Stimulated activated CD4-positive, alpha-beta T cell treated with anti-CD3 and anti-CD28 coated beads, Interleukin-4, amount 100 ng/mL, for 24 hours (primary cell): ENCODE results near the gene ELL.

Source experiments
- DNase-seq: peaks from one replicate; pipeline ENCODE4 v3.0.0-alpha.2; 2020

ELL gene

DNA sequence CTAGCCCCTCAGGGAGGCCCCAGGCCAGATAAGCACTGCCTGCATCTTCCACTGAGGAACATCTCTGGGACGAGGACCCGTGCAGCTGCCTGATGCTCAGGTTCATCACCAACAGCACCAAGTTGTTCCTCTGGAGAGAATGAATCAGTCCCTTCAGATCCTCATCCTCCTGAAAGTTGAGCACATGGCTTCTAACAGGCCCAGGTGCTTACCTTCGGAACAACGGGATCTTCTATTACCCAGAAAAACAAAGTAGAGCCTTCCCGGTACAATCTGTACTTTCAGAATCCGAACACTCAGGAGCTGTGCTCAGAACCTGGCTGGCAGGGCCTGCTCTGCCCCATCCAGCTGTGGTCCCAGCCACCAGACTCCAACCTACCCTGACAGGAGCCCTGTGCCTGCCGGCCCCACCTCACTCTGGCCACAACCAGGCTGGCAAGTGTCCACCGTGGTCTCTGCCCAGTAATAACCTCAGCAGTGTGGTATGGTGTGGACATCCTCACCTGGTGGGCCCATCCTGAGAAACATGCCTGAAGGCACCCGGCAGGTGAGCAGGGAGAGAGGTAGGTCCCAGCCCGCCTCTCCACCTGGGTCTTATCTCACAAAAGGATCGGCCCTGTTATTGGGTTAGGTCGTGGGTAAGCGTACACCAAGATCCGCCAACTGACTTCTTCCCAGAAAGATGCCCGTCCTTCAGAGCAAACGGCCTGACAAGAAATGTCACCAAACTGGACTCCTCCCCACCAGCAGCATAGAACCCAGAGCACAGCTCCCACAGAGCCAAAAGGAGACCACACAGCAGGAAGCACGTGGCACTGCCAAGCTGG is 34.1 kb downstream of the ELL start:
- no peak for DNase-seq

DNA sequence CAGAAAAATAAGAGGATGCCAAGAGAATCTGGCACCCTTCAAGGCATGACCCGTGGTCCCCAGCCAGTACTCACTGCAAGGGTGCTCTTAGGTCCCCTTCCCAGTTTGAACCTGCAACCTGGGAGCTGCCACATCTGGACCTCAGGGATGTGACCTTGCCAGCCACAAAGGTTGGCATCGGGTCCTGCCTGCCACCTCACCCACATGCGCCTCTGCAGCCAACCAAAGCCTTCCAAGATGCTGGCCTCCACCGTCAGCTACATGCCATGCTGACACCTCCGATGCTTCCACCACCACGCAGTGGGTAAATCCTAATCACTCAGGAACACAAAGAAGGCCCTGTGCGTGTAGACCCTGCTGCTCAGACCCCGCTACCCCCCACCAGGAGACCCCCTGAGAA is 35.1 kb downstream of the ELL start:
- DNase-seq: no peak

DNA sequence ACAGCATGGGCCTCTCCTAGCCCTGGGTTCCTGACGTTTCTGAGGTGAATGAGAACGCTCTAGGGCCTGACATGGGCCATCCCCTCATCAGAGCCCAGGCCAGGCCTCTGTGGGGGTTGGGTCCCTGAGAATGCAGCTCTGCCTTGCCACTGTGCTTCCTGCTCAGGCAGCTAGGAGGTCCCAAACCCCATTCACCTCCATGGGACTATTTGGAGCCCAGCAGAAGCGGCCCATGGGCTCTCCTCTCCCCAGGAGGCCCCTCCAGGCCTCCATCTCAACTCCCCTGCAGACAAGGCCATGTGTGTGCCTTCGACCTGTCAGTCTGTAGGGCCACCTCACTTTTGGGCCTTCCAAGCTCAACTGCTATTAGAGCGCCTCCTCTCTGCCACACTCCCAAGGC is 36.9 kb downstream of the ELL start:
- no peak for DNase-seq

DNA sequence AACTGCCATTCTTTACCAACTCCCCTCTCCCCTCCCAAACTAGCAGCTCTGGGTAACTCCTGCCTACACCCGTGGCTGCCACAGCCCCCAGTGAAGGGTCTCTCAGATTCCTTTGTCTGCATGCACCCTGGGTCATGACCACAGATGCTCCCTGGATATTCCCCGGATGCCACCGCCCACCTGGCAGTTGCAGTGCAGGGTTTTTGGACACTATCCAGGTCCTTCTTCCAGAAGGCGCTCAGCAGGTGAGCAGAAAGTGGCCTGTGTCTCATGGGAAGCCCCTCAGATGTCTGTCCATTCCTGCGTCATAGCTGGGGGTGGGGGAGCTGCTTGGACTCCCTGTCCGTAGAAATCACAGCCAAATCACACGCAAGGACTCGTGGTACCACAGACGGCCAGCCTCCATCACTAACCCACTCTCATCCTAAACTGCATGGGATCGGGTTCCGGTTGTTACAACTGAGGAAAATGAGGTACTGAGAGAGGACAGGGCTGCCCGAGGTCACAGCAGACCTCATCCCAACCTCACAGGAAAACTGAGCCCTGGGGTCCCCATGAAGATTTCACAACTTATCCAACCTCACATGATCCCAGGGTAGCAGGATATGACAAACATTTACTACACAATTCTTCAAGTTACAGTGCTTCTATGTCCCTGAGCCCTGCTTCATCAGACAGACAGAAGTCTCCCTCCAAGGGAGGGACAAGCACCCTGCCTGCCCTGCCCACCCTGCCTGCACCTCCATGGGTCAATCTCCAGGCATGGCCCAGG is 38.6 kb downstream of the ELL start:
- DNase-seq: no peak

GRCh38 chr19:18481505-18482222 is 40.2 kb downstream of the ELL start:
- DNase-seq: peak; percentile 19

- no peak for DNase-seq
Observed at GRCh38 chr19:18480006-18480691, 41.7 kb downstream of the ELL start.

GRCh38 chr19:18478545-18479311 is 43.1 kb downstream of the ELL start:
- DNase-seq: peak; percentile 72

DNA sequence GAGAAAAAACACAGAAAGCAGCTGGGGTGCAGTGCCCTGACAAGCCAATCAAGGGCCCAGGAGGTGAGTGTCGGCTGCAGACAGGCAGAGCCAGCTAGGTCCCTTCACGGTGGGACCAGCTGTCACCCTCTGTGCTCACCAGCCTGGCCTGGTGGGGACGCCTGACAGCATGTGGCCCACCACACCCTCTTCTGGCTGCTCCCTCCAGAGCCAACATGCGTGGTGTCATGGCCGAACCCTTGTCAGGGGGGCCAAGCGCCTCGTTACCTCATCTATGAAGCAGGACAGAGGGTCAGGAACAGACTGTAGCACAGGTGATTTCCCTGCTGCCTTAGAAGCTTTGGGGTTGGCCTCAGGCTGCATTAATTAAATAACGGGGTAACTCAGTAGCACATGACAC is 43.9 kb downstream of the ELL start:
- DNase-seq: no peak

DNA sequence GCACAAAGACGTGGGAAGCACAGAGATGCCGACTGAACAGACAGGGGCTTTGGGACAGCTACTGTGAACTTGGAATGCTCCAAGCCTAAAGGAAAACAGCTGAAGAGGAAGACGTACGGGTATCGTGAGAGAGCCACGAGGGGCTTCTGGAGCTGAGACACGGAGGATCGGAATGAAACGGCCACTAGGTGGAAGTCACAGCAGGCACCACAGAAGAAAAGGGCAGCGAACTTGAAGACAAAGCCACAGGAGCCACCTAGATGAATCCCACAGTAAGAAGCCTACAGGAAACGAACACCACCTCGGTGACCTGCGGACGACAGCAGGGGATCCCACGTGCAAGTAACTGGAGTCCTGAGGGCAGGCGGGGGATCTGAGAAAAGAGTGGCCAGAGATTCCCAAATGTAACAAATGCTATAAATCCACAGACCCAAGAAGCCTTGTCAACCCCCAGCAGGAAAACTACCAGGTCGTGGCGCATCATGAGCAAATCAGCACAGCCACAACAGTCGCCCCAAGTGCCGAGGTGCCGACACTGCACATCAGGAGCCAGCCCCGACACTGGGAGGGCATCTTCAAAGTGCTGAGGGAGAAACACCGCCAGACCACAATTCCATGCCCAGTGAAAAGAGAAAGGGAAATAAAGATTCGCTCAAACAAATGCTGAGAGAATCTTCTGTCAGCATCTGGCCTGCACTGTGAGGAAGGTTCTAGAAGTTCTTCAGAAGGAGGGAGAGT is 44.7 kb downstream of the ELL start:
- no peak for DNase-seq

DNA sequence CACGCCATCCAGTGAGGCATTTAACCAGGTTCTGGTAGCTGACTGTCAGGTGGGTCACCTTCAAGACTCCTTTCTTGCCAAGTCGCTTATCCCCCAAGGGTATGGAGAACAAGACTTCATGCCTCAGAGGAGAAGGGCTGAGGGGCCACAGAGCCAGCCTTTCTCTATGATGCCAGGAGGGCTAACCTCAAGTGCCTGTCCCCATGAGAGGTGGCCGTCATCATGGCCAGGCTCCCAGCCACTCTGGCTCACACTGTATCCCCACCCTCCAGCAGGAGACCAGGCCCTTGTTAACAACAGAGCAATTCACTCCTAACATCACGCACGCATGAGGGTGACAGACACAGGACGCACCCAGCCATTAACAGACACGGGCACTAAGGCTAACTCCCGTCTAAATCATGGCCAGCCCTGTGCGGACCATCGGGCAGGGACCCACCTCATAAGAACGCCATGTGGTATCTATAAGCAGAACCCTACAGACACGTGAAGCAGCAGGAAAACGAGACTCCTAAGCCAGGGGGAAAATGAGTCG is 45.3 kb downstream of the ELL start:
- no peak for DNase-seq

- no peak for DNase-seq
Observed at GRCh38 chr19:18475762-18476331, 46.0 kb downstream of the ELL start.

DNA sequence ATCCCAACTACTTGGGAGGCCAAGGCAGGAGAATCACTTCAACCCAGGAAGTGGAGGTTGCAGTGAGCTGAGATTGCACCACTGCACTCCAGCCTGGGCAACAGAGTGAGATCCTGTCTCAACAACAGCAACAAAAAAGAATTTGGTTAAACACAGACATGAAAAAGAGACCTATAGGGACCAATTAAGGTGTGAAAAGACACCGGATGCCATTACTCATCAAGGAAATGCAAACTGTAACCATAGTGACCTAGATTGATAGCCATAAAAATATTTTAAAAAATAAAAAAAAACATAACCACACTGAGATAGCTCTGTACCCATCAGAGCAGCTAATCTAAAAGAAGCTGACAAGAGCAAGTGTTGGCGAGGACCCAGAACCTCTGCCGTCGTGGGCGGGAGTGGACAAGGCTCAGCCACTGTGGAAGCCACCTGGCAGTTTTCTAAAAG is 46.8 kb downstream of the ELL start:
- no peak for DNase-seq

GRCh38 chr19:18474366-18474887 is 47.4 kb downstream of the ELL start:
- no peak for DNase-seq

GRCh38 chr19:18473706-18474087 is 48.2 kb downstream of the ELL start:
- no peak for DNase-seq

DNA sequence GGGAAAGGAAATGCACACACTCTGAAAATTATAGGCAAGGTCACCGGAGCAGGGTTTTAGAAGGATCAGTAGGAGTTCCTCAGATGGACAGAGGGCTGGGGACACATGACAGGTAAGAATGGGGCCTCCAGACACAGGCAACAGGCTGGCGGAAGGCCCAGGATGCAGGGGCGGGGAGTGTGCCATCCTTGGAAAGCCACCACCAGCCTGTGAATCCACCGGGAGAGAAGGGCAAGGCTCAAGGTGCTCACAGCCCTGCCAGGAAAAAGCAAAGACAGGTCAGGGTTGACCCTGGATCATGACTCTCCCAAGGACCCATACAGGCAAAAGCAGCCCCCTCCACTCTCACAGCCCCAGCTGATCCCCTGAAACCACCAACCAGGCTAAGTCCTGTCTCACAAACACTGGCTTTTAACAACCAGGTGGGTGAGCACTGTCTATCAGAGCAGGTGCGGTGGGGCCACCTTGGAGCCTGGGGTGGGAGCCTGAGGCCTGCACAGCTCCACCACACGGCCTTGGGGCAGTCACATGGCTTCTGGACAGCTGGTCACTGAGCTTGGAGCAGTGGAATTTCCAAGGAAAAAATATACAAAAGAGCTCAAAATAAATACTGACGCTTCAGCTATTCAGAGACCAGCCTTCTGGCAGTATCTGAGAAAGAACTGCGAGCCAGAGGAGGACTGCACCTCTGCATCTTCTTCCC is 48.7 kb downstream of the ELL start:
- DNase-seq: no peak

- no peak for DNase-seq
Observed at GRCh38 chr19:18470787-18471186, 51.1 kb downstream of the ELL start.

GRCh38 chr19:18469069-18469846 is 52.6 kb downstream of the ELL start:
- peak; percentile 71 for DNase-seq

DNA sequence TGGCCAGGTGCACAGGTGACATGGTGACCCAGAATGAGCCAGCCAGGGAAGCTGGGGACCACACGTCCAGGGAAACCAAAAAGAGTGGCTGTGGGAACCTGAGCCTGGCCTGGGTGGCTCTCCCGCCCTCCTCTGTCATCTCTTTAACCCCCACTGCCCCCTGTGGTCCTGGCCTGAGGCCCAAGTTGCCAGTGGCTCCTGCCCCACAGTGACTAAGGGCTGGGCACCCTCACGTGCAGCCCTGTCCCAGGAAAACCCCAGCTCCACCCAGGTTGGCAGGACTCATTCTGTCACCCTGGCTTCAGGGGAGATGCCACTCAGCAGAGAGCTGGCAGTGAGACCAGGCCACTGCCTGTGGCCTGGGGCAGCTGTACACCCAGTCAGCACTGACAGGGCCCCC is 53.4 kb downstream of the ELL start:
- DNase-seq: no peak

- no peak for DNase-seq
Observed at GRCh38 chr19:18467978-18468377, 53.9 kb downstream of the ELL start.
